Panc1 (cell line): ENCODE measurements around the gene BARD1. TPM values are rescaled to one million over a fixed set of nuclear protein-coding genes. Genes with fewer than 3 reads are reported as not detected.
A peak's percentile ranks its signal among the peaks of the same experiment; 100 is the strongest.

ENCODE experiments used
- ATAC-seq: fragments of 200-7000 bp; cut with Tn5 transposase; 2 replicates; pipeline ENCODE4 v1.9.1; 2020; ENCODE audit warnings: mild to moderate bottlenecking, moderate library complexity
- Bru-seq: library from RNA; stranded (reverse); fragments of 400-500 nt; gene quantifications from one replicate; lab custom pipeline; 2021; lab: Mats Ljungman, UMichigan
- BruChase-seq, 2 experiments: library from RNA; stranded (reverse); fragments of 400-500 nt; gene quantifications; one replicate each; lab custom pipeline; 2021; lab: Mats Ljungman, UMichigan
- BruUV-seq: library from RNA; stranded (reverse); fragments of 400-500 nt; replicated peaks from 2 replicates; lab custom pipeline; 2021; lab: Mats Ljungman, UMichigan
- CTCF ChIA-PET: fragments of 300-600 bp; sonication (Branson Sonifier 250); formaldehyde crosslinking; loops from one replicate; lab custom pipeline; 2022; ENCODE audit warnings: antibody characterized with exemption; lab: Charles Lee
- POLR2A ChIA-PET: fragments of 300-600 bp; sonication (Branson Sonifier 250); formaldehyde crosslinking; loops from one replicate; lab custom pipeline; 2022; ENCODE audit warnings: antibody characterized with exemption; lab: Charles Lee
- DNase-seq: peaks from one replicate; pipeline ENCODE4 v3.0.0-alpha.2; 2010; ENCODE audit warnings: low read depth, low spot score
- H3K27ac ChIP-seq: 2 replicates; pipeline ENCODE4 v1.5.1; 2011; ENCODE audit warnings: mild to moderate bottlenecking, low read length, inconsistent platforms
- H3K27me3 ChIP-seq: fragments of 200-500 bp; sonication (Bioruptor generic); 2 replicates; pipeline ENCODE4 v1.6.0; 2014; ENCODE audit warnings: low read length, inconsistent platforms; ENCODE audit not compliant: control insufficient read depth, insufficient read depth
- H3K36me3 ChIP-seq: fragments of 200-500 bp; sonication (Bioruptor generic); 2 replicates; pipeline ENCODE4 v1.5.1; 2014; ENCODE audit warnings: inconsistent platforms, mild to moderate bottlenecking, low read length, moderate library complexity; ENCODE audit not compliant: control insufficient read depth, insufficient read depth
- H3K4me1 ChIP-seq: 2 replicates; pipeline ENCODE4 v1.5.1; 2011; ENCODE audit warnings: inconsistent platforms, mild to moderate bottlenecking, low read length, moderate library complexity; ENCODE audit not compliant: control insufficient read depth, insufficient read depth
- H3K4me3 ChIP-seq, 2 experiments: 2 replicates each; pipeline ENCODE4 v1.5.1; 2011 to 2012; ENCODE audit warnings: low read depth in 2 of 2, low read length in 2 of 2, mild to moderate bottlenecking in 2 of 2, inconsistent platforms in 1 of 2, moderate library complexity in 1 of 2
- H3K9me3 ChIP-seq: fragments of 200-500 bp; sonication (Bioruptor generic); 2 replicates; pipeline ENCODE4 v1.5.1; 2014; ENCODE audit warnings: low read depth, mild to moderate bottlenecking, inconsistent platforms, low read length, moderate library complexity; ENCODE audit not compliant: control insufficient read depth, insufficient read depth
- CTCF ChIP-seq: fragments of 450-650 bp; IDR thresholded peaks from 2 replicates; pipeline ENCODE4 v1.5.1; 2017; ENCODE audit warnings: mild to moderate bottlenecking
- POLR2AphosphoS5 ChIP-seq: IDR thresholded peaks from 2 replicates; pipeline ENCODE4 v1.6.1; 2012; ENCODE audit warnings: mild to moderate bottlenecking, low read depth, low read length, moderate library complexity
- REST ChIP-seq, 2 experiments: IDR thresholded peaks; 2 replicates each; pipeline ENCODE4 v1.6.1; 2011 to 2012; ENCODE audit warnings: low read depth in 2 of 2, control low read depth in 1 of 2, low read length in 1 of 2, mild to moderate bottlenecking in 1 of 2, moderate library complexity in 1 of 2; ENCODE audit not compliant: insufficient read depth in 1 of 2
- SIN3A ChIP-seq: IDR thresholded peaks from 2 replicates; pipeline ENCODE4 v1.6.1; 2012; ENCODE audit warnings: low read depth, mild to moderate bottlenecking, low read length, moderate library complexity, borderline replicate concordance; ENCODE audit not compliant: insufficient read depth
- TCF7L2 ChIP-seq: IDR thresholded peaks from 2 replicates; pipeline ENCODE4 v1.6.1; 2011; ENCODE audit warnings: mild to moderate bottlenecking, low read depth, low read length, inconsistent platforms
- in situ Hi-C: cut with HindIII; loops from 2 replicates; pipeline ENCODE4 v1.10.0; 2016; ENCODE audit warnings: low sequenced_read_pairs, low pct_unique_long_range_greater_than_20kb
- intact Hi-C: fragments of 100-400 bp; cut with micrococcal nuclease; formaldehyde crosslinking; loops from one replicate; pipeline ENCODE4 v1.10.0; 2022; ENCODE audit not compliant: unreplicated experiment
- long read RNA-seq: library from polyadenylated mRNA; unstranded; transcript quantifications from one replicate; pipeline ENCODE4 v2.0.0, GENCODE V29; 2021; ENCODE audit not compliant: unreplicated experiment
- polyA plus RNA-seq: library from polyadenylated mRNA; unstranded; fragments of >200 nt; gene quantifications from one replicate; pipeline ENCODE4 v1.2.1, GENCODE V29; 2012; ENCODE audit warnings: missing spikeins; ENCODE audit not compliant: insufficient read length
- total RNA-seq: library from RNA; stranded (reverse); gene quantifications from one replicate; pipeline ENCODE4 v1.2.1, GENCODE V29; 2021; ENCODE audit not compliant: unreplicated experiment

BARD1 gene
- 22.2 TPM for total RNA-seq
- polyA plus RNA-seq: 3.9 TPM
- Bru-seq, nascent RNA: percentile 90 among the genes with signal in this experiment
- percentile 83 among the genes with signal in this experiment for BruChase-seq, experiment 1, labeled RNA remaining after a 2-hour chase
- percentile 67 among the genes with signal in this experiment for BruChase-seq, experiment 2, labeled RNA remaining after a 6-hour chase
- long read RNA-seq, full-length matches to known transcripts: 13 of 20 reads
- long read RNA-seq, partial matches to known transcripts: 5 of 20 reads
- long read RNA-seq, other reads (novel, unspliced or antisense): 2 of 20 reads

DNA sequence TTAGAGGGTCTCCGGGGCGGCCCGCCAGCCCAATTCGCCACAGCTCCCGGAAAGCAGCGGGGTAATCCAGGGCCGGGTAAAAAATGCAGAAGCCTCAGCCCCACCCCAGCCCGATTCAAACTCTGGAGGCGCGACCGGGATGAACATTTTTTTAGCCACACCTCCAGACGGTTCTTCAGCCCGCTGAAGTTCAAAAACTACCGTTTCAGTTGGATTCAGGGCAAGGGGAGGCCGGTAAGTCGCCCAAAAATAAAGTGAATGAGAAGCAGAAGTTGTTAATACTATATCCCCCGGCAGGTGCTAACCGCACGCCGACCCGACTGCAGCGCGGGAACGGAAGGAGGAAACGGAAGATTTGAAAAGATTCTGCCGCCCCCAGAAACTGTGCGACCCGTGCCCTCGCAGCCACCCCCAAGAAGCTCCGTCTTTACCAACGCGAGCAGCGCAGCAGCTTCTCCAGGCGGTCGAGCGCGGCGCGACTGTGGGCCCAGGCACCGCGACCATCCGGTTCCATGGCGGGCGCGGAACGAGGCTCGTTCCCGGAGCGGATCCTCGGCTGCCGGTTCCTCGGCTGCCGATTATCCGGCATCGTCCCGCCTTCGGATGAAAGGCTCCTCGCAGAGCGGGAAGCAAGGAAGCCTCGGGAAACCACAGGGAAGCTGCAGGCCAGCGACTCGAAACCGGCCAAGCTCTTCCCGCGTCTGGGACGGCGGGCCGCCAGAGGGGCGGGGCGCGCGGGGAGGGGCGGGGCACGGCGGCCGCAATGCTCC, at the start of gene BARD1:
Gene BARD1, minus strand, starts transcription at position 703 of the 770 bp plus-strand sequence. Its CDS starts 114 bp downstream, at position 589.
- intact Hi-C loops: no loop called here
- CTCF ChIA-PET: interaction anchor here (0.6 kb wide), 3 partner anchors 22 to 1122 kb away, joined by 3 to 8 read pairs (median 3); no protein-coding TSS in a partner anchor
- Histone ChIP-seq H3K36me3 (no peaks in the 10 kb centered on the region), H3K4me3 (peak within 1 kb of the TSS; percentile 91 to 95), H3K27me3 (no peaks in the 10 kb centered on the region), H3K9me3 (no peaks in the 10 kb centered on the region), H3K4me1 (peaks cover 16% of the 10 kb centered on the region), H3K27ac (peak within 1 kb of the TSS; percentile 93)
- DNase-seq (no peak), ATAC-seq (peak; percentile 49)
- in situ Hi-C loops: no loop called here
- TF ChIP-seq REST (IDR thresholded peaks at IDR 0.05; ENCODE audit: insufficient read depth in 1 of 2, low read depth in 2 of 2, low read length in 1 of 2): no peak
- TF ChIP-seq TCF7L2: no peak
- TF ChIP-seq POLR2AphosphoS5: no peak
- no peak for TF ChIP-seq CTCF
- TF ChIP-seq SIN3A: no peak
- POLR2A ChIA-PET: interaction anchor here (0.7 kb wide), 1 partner anchor 1299 kb away, joined by 12 read pairs; no protein-coding TSS in a partner anchor
- no TSS peak for BruUV-seq

DNA sequence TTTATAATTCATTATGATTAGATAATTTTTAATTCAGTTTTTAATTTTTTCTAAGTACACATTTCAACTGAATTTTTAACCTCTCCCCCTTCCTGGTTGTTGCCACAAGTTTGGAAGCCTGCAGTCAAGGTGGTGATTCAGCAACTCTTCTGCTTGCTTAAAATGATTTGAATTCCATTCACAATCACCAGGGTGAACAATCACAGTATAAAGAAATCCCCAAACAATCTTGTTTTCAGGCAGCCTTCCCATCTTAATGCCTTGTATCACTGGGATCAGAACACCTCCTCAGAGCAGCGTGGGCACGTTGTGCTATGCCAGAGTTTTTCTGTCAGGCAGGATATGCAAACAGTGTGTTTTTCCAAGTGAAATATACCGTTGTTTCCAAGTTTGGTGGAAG, 46.7 kb upstream of the BARD1 start:
- intact Hi-C loops (no loop called here), in situ Hi-C loops (no loop called here)
- no peaks in the 10 kb centered on the region for H3K27me3 ChIP-seq
- ATAC-seq (no peak), DNase-seq (no peak)
- no peaks in the 10 kb centered on the region for H3K4me1 ChIP-seq
- no TSS peak for BruUV-seq
- no peaks in the 10 kb centered on the region for H3K9me3 ChIP-seq
- CTCF ChIA-PET: no interaction called here
- H3K4me3 ChIP-seq: no peak overlapping the region
- TF ChIP-seq TCF7L2: no peak
- TF ChIP-seq REST (IDR thresholded peaks at IDR 0.05; ENCODE audit: insufficient read depth in 1 of 2, low read depth in 2 of 2, low read length in 1 of 2): no peak
- no peak for TF ChIP-seq POLR2AphosphoS5
- no peak for TF ChIP-seq SIN3A
- TF ChIP-seq CTCF: no peak
- no peak overlapping the region for H3K27ac ChIP-seq
- H3K36me3 ChIP-seq: no peaks in the 10 kb centered on the region
- POLR2A ChIA-PET: no interaction called here
